ENCODE results near the gene MDGA2.

GRCh38 chr14:47276931-47277330 lies 398.5 kb downstream of the MDGA2 start:
- TF ChIP-seq SUZ12 (IDR thresholded peaks at IDR 0.05; ENCODE audit: low read length): no peak
- TF ChIP-seq CTCF (IDR thresholded peaks at IDR 0.05; ENCODE audit: control extremely low read depth in 1 of 3, insufficient read depth in 1 of 3, low read depth in 1 of 3, low read length in 3 of 3): no peak
- TF ChIP-seq POLR2A (IDR thresholded peaks at IDR 0.05; ENCODE audit: control extremely low read depth in 1 of 2, low read depth in 2 of 2, low read length in 2 of 2): no peak
- TF ChIP-seq TAF1 (IDR thresholded peaks at IDR 0.05; ENCODE audit: low read depth, low read length): no peak
- TF ChIP-seq EGR1 (IDR thresholded peaks at IDR 0.05; ENCODE audit: borderline replicate concordance, low read depth, low read length): no peak
- TF ChIP-seq ATF3 (IDR thresholded peaks at IDR 0.05; ENCODE audit: insufficient read depth, low read depth, low read length): no peak

All from H1 (cell line).